ENCODE data around the gene HOMER3. TPM values are rescaled to one million over a fixed set of nuclear protein-coding genes. Genes with fewer than 3 reads are reported as not detected.
"Not testable (repeated sequence)": the region's sequence is repeated elsewhere in the genome, so short reads cannot be mapped to it uniquely, and the experiment has no call there.

HOMER3 gene
- total and polyA plus RNA-seq, 9 donors: 7.8 to 29.2 (median 18.6) TPM

DNA sequence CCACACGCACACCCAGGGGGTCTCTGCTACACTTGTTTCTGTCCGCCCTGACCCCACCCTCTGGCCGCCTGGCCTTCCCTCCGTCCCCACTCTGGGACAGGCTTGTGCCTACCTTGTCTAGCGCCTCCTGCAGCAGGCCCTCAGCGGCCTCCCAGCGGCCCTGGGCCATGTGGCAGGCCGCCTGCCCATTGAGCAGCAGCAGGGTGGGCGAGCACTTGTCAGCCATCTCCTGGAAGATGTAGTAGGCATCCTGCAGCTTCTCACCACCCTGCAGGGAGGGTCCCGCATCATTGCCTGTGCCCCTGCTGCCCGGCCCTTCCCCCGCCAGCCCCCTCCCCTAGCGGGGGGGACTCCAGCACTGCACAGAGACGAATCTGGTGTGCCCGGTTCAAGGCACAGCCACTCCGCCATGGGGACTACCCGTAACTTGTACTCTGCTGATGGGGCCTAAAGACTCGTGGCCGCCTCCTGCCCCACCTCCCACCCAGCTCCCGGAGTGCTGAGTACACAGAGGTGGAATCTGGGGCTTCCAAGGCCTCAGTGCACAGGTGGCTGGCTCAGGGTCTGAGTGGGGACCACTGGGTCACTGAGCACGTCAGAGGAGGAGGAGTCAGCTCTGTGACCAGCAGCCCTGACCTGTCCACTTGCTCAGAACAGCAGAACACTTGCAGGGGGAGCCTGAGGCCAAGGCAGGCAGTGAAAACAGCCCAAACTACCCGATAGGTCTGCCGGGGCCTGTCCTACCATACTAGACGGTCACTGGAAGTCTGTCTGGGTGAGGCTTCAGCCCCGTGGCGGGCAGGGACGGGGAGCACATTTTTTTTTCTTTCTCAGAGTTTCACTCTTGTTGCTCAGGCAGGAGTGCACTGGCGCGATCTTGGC lies 37.6 kb downstream of the HOMER3 start:
- DNase-seq: peak in 2 of 5 donors; percentile 18 to 20
- H3K27me3 ChIP-seq: no peaks in the 10 kb centered on the region
- H3K27ac ChIP-seq: no peak overlapping the region
- H3K4me3 ChIP-seq: no peak overlapping the region
- H3K9me3 ChIP-seq: no peaks in the 10 kb centered on the region
- no peaks in the 10 kb centered on the region for H3K4me1 ChIP-seq (ENCODE audit: insufficient read depth)
- TF ChIP-seq EP300 (IDR thresholded peaks at IDR 0.05) (no peak), POLR2A (IDR thresholded peaks at IDR 0.05) (no peak)
- TF ChIP-seq, protein P1, sequence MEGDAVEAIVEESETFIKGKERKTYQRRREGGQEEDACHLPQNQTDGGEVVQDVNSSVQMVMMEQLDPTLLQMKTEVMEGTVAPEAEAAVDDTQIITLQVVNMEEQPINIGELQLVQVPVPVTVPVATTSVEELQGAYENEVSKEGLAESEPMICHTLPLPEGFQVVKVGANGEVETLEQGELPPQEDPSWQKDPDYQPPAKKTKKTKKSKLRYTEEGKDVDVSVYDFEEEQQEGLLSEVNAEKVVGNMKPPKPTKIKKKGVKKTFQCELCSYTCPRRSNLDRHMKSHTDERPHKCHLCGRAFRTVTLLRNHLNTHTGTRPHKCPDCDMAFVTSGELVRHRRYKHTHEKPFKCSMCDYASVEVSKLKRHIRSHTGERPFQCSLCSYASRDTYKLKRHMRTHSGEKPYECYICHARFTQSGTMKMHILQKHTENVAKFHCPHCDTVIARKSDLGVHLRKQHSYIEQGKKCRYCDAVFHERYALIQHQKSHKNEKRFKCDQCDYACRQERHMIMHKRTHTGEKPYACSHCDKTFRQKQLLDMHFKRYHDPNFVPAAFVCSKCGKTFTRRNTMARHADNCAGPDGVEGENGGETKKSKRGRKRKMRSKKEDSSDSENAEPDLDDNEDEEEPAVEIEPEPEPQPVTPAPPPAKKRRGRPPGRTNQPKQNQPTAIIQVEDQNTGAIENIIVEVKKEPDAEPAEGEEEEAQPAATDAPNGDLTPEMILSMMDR (IDR thresholded peaks at IDR 0.05): no peak
- intact Hi-C loops (cut with DNase I): no loop called here
- no peaks in the 10 kb centered on the region for H3K36me3 ChIP-seq
- WGBS, 3 donors: 86 to 88% (median 87%) methylated on average over 29 of the region's 29 CpGs

DNA sequence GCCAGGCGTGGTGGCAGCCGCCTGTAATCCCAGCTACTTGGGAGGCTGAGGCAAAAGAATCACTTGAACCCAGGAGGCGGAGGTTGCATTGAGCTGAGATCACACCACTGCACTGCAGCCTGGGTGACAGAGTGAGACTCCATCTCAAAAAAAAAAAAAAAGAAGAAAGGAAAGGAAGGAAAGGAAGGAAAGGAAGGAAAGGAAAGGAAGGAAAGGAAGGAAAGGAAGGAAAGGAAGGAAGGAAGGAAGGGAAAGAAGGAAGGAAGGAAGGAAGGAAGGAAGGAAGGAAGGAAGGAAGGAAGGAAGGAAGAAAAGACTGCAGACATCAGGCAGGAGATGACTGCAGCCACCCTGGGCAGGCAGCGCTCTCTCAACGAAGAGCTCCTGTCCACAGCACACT lies 38.5 kb downstream of the HOMER3 start:
- H3K36me3 ChIP-seq; intact Hi-C loops (cut with DNase I): not testable (repeated sequence)
- WGBS, 3 donors: 92 to 99% (median 94%) methylated on average over 5 of the region's 5 CpGs

DNA sequence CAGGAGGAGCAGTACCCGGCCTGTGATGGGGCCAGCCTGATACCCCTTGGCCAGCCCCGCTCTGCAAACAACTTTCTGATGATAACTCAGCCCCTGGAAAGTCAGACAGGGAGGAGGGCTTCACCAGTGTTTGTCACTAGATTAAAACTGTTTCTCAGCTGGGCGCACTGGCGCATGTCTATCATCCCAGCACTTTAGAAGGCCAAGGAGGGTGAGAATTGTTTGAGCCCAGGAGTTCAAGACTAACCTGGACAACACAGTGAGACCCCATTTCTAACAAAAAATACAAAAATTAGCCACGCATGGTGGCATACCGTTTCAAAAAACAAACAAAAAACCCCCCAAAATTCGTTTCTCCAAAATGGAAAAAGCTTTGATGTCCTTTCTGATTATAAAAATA lies 39.5 kb downstream of the HOMER3 start:
- peaks cover under 1% of the 10 kb centered on the region for H3K4me1 ChIP-seq (ENCODE audit: insufficient read depth)
- TF ChIP-seq EP300 (IDR thresholded peaks at IDR 0.05) (no peak), POLR2A (IDR thresholded peaks at IDR 0.05) (no peak)
- TF ChIP-seq, protein P1 (IDR thresholded peaks at IDR 0.05): no peak
- H3K27me3 ChIP-seq: no peaks in the 10 kb centered on the region
- H3K4me3 ChIP-seq: no peak overlapping the region
- H3K27ac ChIP-seq: no peak overlapping the region
- no peaks in the 10 kb centered on the region for H3K9me3 ChIP-seq
- intact Hi-C loops (cut with DNase I): no loop called here
- DNase-seq: no peak
- no peaks in the 10 kb centered on the region for H3K36me3 ChIP-seq
- WGBS, 3 donors: 85 to 92% (median 91%) methylated on average over 7 of the region's 7 CpGs

More for the DNA sequence above, 38.5 kb downstream of the HOMER3 start:
- not testable (repeated sequence) for H3K9me3 ChIP-seq; H3K4me1 ChIP-seq (ENCODE audit: insufficient read depth); H3K27me3 ChIP-seq; DNase-seq; H3K4me3 ChIP-seq; H3K27ac ChIP-seq

GRCh38 chr19:18900700-18901481 lies 40.1 kb downstream of the HOMER3 start:
- Histone ChIP-seq H3K4me3 (no peak overlapping the region), H3K27me3 (no peaks in the 10 kb centered on the region), H3K9me3 (no peaks in the 10 kb centered on the region), H3K36me3 (no peaks in the 10 kb centered on the region), H3K27ac (no peak overlapping the region), H3K4me1 (ENCODE audit: insufficient read depth) (peaks cover 1% of the 10 kb centered on the region)
- no peak for DNase-seq
- intact Hi-C loops (cut with DNase I): no loop called here
- TF ChIP-seq, protein P1 (IDR thresholded peaks at IDR 0.05): no peak
- TF ChIP-seq POLR2A (IDR thresholded peaks at IDR 0.05) (no peak), EP300 (IDR thresholded peaks at IDR 0.05) (no peak)
- 84 to 91% (median 86%) methylated on average over 17 of the region's 17 CpGs for WGBS, 3 donors

Measured in ovary (tissue), 9 donors.